Hair follicular keratinocyte (primary cell): ENCODE results near the gene TMEM161A. TPM values are rescaled to one million over a fixed set of nuclear protein-coding genes. Genes with fewer than 3 reads are reported as not detected.

ENCODE experiments used
- total RNA-seq: library from RNA; depleted of rRNA; stranded (reverse); fragments of >200 nt; gene quantifications from 2 replicates; pipeline ENCODE4 v1.2.3, GENCODE V29; 2015

Gene TMEM161A
- total RNA-seq, result 31.7 and 34.8 TPM in 2 replicates

DNA sequence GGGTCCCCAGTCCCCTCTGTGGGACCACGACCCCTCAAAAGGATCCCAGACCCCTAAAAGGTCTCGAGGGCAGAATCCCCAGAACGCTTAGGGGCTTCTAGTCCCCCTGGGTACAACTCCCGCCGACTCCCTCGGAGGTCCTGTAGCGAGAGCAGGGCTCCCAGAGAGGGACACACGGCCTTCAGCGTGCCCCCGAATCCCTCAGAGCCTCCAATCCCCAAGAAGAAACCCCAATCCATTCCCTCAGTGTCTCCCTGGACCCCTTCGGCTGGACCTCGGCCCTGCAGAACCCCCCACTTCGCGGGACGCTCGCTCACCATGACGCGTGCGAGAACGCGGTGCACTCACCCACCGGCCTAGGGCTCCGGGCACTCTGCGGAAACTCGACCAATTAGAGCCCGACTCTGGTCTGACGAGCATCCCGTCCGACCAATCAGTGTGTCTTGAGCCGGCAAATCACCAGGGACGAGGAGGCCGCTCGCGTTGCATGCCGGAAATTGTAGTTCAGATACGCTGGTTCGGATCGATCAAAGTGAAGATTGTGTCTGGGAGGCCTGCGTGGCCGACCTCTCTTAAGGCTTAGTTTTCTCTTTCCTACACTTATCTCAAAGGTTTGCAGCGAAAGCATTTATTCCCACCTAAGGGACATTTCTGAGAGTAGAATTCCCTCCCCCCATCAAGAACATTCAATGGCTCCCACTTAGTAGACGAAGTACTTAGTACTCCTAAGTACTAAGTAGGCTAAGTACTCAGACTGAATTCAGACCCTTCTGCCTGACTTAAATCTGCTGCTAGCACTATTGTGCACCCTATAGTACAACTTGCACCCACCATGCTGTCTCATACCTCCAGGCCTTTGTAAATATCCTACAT, at the start of gene TMEM161A:
TMEM161A (minus strand) TSS at position 370 of the 873 bp plus-strand sequence; CDS start at position 320, 50 bp downstream.

DNA sequence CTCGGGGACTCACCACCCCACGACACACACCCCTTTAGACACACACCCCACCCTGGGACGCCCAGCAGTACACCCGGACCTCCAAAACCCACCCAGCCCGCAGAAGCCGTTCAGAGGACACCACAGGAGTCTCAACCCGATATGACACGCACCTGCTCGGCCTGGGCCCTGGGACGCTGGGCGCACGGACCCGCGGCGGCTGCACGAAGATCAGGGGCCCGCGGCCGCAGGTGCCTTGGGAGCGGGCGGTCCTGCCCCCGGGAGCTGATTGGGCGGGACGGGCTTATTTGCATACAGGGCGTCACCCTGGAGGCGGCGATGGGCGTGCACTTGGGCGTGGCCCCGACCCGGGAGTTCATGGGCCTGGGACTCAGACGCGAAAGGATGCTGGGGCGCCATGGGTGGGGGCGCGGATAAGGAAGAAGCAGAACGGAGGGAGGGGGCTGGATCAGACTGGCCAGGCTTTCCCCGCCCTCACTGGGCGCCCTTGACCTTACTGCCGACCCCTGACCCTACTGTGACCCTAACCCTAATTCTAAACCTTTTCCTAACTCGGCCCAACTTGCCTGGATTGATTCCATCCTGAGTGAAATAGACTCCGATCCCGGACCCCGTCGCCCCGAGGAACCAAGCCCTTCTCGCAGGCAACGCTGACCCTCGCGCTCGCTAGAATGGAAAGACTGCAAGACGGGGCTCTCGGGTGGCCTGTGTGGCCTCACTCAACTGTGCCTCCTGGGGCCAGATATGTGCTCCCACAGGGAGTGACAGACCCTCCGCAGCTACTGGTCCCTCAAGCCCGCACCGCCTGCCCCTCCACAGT, 32.0 kb upstream of the TMEM161A start, which contains the start of gene MEF2B:
MEF2B (minus strand) TSS at position 211 of the 820 bp plus-strand sequence. CDS start 19,528 bp downstream, outside the sequence.

Other genes with a start within 250 kb of the TMEM161A start
- 0.31 TPM in 1 of 2 replicates, not detected in the other for gene CERS1, start 242.3 kb downstream of the TMEM161A start, total RNA-seq
- 384 and 460 TPM in 2 replicates for gene COPE, start 219.1 kb downstream of the TMEM161A start, total RNA-seq
- gene DDX49, start 218.8 kb downstream of the TMEM161A start, total RNA-seq, result 48.3 and 77.8 TPM in 2 replicates
- gene HOMER3, start 197.3 kb downstream of the TMEM161A start, total RNA-seq, result 173 and 189 TPM in 2 replicates
- gene SUGP2, start 105.0 kb downstream of the TMEM161A start, total RNA-seq, result 17.4 and 19.0 TPM in 2 replicates
- gene ARMC6, start 104.9 kb downstream of the TMEM161A start, total RNA-seq, result 32.1 and 58.4 TPM in 2 replicates
- 0.99 and 2.8 TPM in 2 replicates for gene SLC25A42, start 74.5 kb downstream of the TMEM161A start, total RNA-seq
- gene MEF2B, start 31.8 kb upstream of the TMEM161A start, total RNA-seq, result 0.11 TPM in 1 of 2 replicates, not detected in the other
- 12.7 and 15.9 TPM in 2 replicates for gene BORCS8, start 53.7 kb upstream of the TMEM161A start, total RNA-seq
- 76.4 and 79.7 TPM in 2 replicates for gene RFXANK, start 53.8 kb upstream of the TMEM161A start, total RNA-seq
- 14.3 and 27.3 TPM in 2 replicates for gene NR2C2AP, start 64.9 kb upstream of the TMEM161A start, total RNA-seq
- gene NCAN, start 73.5 kb upstream of the TMEM161A start, total RNA-seq, result not detected in 2 replicates
- gene TM6SF2, start 134.8 kb upstream of the TMEM161A start, total RNA-seq, result not detected in 2 replicates
- 17.6 and 19.9 TPM in 2 replicates for gene SUGP1, start 182.0 kb upstream of the TMEM161A start, total RNA-seq
- 9.5 and 14.8 TPM in 2 replicates for gene MAU2, start 182.4 kb upstream of the TMEM161A start, total RNA-seq